Measurements from ENCODE around the gene PPP6R3.
A peak's percentile ranks its signal among the peaks of the same experiment; 100 is the strongest.
"Not testable (repeated sequence)": the region's sequence is repeated elsewhere in the genome, so short reads cannot be mapped to it uniquely, and the experiment has no call there.

PPP6R3 gene

GRCh38 chr11:68455485-68455884, 5.1 kb upstream of the PPP6R3 start:
- no peak overlapping the region for H3K4me3 Mint-ChIP-seq
- no peak for DNase-seq (ENCODE audit: low spot score in 2 of 2)
- no peak for ATAC-seq (ENCODE audit: low read depth)
- peaks cover 2% of the 10 kb centered on the region for H3K27me3 Mint-ChIP-seq
- no peak overlapping the region for H3K27ac Mint-ChIP-seq
- no peaks in the 10 kb centered on the region for H3K36me3 Mint-ChIP-seq
- H3K4me1 Mint-ChIP-seq, result peaks cover 3% of the 10 kb centered on the region
- no peaks in the 10 kb centered on the region for H3K9me3 Mint-ChIP-seq

- no peak overlapping the region for H3K4me3 Mint-ChIP-seq
Observed at GRCh38 chr11:68457216-68457897, 3.2 kb upstream of the PPP6R3 start.

GRCh38 chr11:68457898-68458249, 2.7 kb upstream of the PPP6R3 start:
- Mint-ChIP-seq H3K36me3 (peaks cover 3% of the 10 kb centered on the region), H3K4me3 (peak overlapping the region; percentile 35), H3K4me1 (peaks cover 15% of the 10 kb centered on the region), H3K27ac (no peak overlapping the region), H3K9me3 (no peaks in the 10 kb centered on the region), H3K27me3 (peaks cover 2% of the 10 kb centered on the region)
- no peak for ATAC-seq (ENCODE audit: low read depth)
- no peak for DNase-seq (ENCODE audit: low spot score in 2 of 2)

More at GRCh38 chr11:68457216-68457897, 3.2 kb upstream of the PPP6R3 start:
- no peak for DNase-seq (ENCODE audit: low spot score in 2 of 2)
- Mint-ChIP-seq H3K9me3 (no peaks in the 10 kb centered on the region), H3K4me1 (peaks cover 10% of the 10 kb centered on the region), H3K27me3 (peaks cover 2% of the 10 kb centered on the region), H3K36me3 (no peaks in the 10 kb centered on the region), H3K27ac (no peak overlapping the region)
- no peak for ATAC-seq (ENCODE audit: low read depth)

GRCh38 chr11:68458340-68458739, 2.2 kb upstream of the PPP6R3 start:
- H3K4me1 Mint-ChIP-seq, result peaks cover 17% of the 10 kb centered on the region
- H3K9me3 Mint-ChIP-seq; DNase-seq (ENCODE audit: low spot score in 2 of 2); ATAC-seq (ENCODE audit: low read depth); H3K27me3 Mint-ChIP-seq; H3K27ac Mint-ChIP-seq; H3K36me3 Mint-ChIP-seq: not testable (repeated sequence)
- H3K4me3 Mint-ChIP-seq, result peak overlapping the region; percentile 35

GRCh38 chr11:68459886-68460740, 439 bp upstream of the PPP6R3 start:
- Mint-ChIP-seq H3K4me3 (peak overlapping the region; percentile 95), H3K27ac (peak overlapping the region; percentile 98), H3K36me3 (peaks cover 3% of the 10 kb centered on the region), H3K27me3 (no peaks in the 10 kb centered on the region), H3K4me1 (peaks cover 22% of the 10 kb centered on the region), H3K9me3 (no peaks in the 10 kb centered on the region)
- ATAC-seq (ENCODE audit: low read depth) (peak; percentile 87), DNase-seq (ENCODE audit: low spot score in 2 of 2) (peak; percentile 85 to 88)

- Mint-ChIP-seq H3K4me1 (peaks cover 30% of the 10 kb centered on the region), H3K36me3 (peaks cover 10% of the 10 kb centered on the region), H3K4me3 (peak overlapping the region; percentile 90), H3K27me3 (no peaks in the 10 kb centered on the region), H3K27ac (peak overlapping the region; percentile 21), H3K9me3 (no peaks in the 10 kb centered on the region)
- DNase-seq (ENCODE audit: low spot score in 2 of 2), result no peak
- ATAC-seq (ENCODE audit: low read depth), result no peak
Observed at GRCh38 chr11:68461575-68461917, 994 bp downstream of the PPP6R3 start.

DNA sequence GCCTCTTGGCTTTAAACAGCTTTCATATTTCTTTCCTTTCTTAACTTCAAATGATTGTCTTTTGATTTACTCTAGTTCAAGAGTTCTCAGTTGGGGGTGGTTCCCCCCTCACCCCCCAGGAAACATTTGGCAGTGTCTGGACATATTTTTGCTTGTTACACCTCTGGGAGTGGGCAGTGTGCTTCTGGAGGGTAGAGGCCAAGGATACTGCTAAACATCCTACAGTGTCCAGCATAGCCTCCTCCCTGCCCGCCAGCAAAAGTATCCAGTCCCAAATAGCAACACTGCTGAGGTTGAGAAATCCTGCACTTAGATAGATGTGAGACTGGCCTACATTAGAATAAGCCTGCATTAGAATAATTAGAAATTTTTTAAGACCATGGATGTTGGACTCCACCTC, 3.2 kb downstream of the PPP6R3 start:
- ATAC-seq (ENCODE audit: low read depth) (no peak), DNase-seq (ENCODE audit: low spot score in 2 of 2) (no peak)
- Mint-ChIP-seq H3K9me3 (no peaks in the 10 kb centered on the region), H3K27me3 (no peaks in the 10 kb centered on the region), H3K27ac (no peak overlapping the region), H3K4me3 (peak overlapping the region; percentile 14), H3K4me1 (peaks cover 45% of the 10 kb centered on the region), H3K36me3 (peaks cover 10% of the 10 kb centered on the region)

DNA sequence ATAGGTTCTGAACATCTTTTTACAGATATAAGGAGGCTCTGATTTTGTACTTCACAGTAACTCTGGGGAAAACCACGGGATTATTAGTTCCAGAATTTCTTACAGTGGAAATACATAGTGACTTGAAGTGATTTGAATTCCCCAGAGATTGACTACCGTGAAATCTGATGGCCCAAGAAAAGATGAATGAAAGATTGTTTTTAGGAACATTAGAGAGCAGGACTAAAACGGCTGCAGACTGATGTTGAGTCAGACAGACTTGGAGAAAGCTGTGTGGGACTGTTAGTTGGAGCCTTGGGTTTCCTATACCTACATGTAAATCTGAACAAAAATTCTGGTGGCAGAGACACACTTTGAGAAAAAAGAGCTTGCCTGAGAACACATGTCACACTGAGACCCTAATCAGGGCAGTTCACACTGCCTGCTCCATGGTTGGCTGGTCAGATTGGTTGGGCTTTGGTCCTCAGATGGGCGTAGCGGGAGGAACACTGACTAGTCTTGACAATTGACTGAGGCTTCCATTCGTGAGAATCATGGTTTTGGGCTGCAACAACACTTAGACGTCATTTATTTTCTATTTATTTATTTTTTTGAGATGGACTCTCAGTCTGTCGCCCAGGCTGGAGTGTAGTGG, 6.8 kb downstream of the PPP6R3 start:
- ATAC-seq (ENCODE audit: low read depth) (no peak), DNase-seq (ENCODE audit: low spot score in 2 of 2) (no peak)
- H3K27me3 Mint-ChIP-seq, result no peaks in the 10 kb centered on the region
- H3K9me3 Mint-ChIP-seq, result no peaks in the 10 kb centered on the region
- H3K27ac Mint-ChIP-seq, result peak overlapping the region; percentile 26
- H3K36me3 Mint-ChIP-seq, result peaks cover 29% of the 10 kb centered on the region
- peaks cover 64% of the 10 kb centered on the region for H3K4me1 Mint-ChIP-seq
- H3K4me3 Mint-ChIP-seq, result peak overlapping the region; percentile 28

DNA sequence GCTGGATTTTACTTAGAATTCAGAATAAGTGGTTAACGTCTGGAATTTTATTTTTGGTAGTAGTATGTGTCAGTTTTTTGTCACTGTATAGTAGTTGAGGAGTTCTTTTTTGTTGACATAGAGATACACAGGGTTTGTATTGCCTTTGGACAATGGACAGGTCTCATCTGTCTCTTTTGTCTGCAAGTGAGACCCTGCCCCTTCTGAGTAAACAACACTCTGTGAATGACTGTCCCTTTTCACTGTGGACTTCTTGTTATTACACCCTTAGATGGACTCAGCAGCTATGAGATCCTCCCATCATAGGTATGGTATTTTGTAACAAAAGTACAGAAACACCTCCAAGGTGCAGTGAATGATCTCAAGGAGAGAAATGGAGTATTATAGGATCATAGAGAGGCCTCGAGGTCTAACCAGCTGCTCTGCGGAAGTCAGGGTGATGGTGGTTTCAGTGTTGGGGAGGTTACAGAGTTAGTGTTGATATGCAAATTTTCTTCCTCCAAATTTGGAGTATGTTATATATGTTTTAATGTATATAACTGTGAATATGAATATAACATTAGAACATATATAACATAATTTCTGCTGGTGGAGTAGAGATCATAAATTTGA, 7.8 kb downstream of the PPP6R3 start:
- Mint-ChIP-seq H3K4me3 (peak overlapping the region; percentile 15), H3K27ac (peak overlapping the region; percentile 26), H3K36me3 (peaks cover 32% of the 10 kb centered on the region), H3K9me3 (no peaks in the 10 kb centered on the region), H3K4me1 (peaks cover 67% of the 10 kb centered on the region), H3K27me3 (no peaks in the 10 kb centered on the region)
- ATAC-seq (ENCODE audit: low read depth) (peak; percentile 81), DNase-seq (ENCODE audit: low spot score in 2 of 2) (no peak)

DNA sequence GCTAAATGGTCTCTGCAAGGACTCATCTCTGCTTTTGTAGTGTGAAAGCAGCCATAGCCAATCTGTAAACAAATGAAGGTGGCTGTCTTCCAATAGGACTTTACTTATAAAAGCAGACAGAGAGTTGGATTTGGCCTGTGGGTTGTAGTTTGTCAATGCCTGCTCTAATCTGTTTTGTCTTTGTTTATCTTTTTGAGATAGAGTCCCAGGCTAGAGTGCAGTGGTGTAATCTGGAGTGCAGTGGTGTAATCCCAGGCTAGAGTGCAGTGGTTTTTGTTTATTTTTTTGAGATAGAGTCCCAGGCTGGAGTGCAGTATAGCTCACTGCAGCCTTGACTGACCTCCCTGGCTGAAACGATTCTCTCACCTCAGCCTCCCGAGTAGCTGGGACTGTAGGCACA, 8.6 kb downstream of the PPP6R3 start:
- H3K4me1 Mint-ChIP-seq, result peaks cover 67% of the 10 kb centered on the region
- H3K4me3 Mint-ChIP-seq, result no peak overlapping the region
- peaks cover 37% of the 10 kb centered on the region for H3K36me3 Mint-ChIP-seq
- no peaks in the 10 kb centered on the region for H3K9me3 Mint-ChIP-seq
- H3K27me3 Mint-ChIP-seq, result no peaks in the 10 kb centered on the region
- H3K27ac Mint-ChIP-seq, result no peak overlapping the region
- DNase-seq (ENCODE audit: low spot score in 2 of 2) (no peak), ATAC-seq (ENCODE audit: low read depth) (no peak)

DNA sequence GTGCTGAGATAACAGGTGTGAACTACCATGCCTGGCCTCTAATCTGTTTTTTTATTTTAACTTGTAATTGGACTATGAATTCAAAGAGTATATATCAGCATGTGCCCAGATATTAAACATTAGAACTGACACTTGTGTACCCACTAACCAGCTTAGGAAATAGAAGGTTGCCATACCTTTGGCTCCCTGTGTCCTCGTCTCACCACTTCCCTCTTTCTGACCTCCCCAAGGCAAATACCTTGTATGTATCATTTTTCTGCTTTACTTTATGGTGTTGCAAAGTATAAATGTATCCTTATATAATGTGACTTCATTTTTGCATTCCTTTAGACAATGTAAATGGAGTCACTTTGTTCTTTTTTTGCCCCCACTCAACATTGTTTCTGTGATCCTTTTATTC, 9.1 kb downstream of the PPP6R3 start:
- Mint-ChIP-seq H3K9me3 (no peaks in the 10 kb centered on the region), H3K4me1 (peaks cover 70% of the 10 kb centered on the region), H3K27me3 (no peaks in the 10 kb centered on the region), H3K36me3 (peaks cover 37% of the 10 kb centered on the region), H3K4me3 (peak overlapping the region; percentile 62), H3K27ac (peak overlapping the region; percentile 40)
- ATAC-seq (ENCODE audit: low read depth) (no peak), DNase-seq (ENCODE audit: low spot score in 2 of 2) (no peak)

- Mint-ChIP-seq H3K36me3 (peaks cover 39% of the 10 kb centered on the region), H3K9me3 (no peaks in the 10 kb centered on the region), H3K4me3 (peak overlapping the region; percentile 62), H3K4me1 (peaks cover 71% of the 10 kb centered on the region), H3K27me3 (no peaks in the 10 kb centered on the region), H3K27ac (peak overlapping the region; percentile 40)
- DNase-seq (ENCODE audit: low spot score in 2 of 2), result no peak
- no peak for ATAC-seq (ENCODE audit: low read depth)
Observed at GRCh38 chr11:68470304-68470811, 9.8 kb downstream of the PPP6R3 start.

DNA sequence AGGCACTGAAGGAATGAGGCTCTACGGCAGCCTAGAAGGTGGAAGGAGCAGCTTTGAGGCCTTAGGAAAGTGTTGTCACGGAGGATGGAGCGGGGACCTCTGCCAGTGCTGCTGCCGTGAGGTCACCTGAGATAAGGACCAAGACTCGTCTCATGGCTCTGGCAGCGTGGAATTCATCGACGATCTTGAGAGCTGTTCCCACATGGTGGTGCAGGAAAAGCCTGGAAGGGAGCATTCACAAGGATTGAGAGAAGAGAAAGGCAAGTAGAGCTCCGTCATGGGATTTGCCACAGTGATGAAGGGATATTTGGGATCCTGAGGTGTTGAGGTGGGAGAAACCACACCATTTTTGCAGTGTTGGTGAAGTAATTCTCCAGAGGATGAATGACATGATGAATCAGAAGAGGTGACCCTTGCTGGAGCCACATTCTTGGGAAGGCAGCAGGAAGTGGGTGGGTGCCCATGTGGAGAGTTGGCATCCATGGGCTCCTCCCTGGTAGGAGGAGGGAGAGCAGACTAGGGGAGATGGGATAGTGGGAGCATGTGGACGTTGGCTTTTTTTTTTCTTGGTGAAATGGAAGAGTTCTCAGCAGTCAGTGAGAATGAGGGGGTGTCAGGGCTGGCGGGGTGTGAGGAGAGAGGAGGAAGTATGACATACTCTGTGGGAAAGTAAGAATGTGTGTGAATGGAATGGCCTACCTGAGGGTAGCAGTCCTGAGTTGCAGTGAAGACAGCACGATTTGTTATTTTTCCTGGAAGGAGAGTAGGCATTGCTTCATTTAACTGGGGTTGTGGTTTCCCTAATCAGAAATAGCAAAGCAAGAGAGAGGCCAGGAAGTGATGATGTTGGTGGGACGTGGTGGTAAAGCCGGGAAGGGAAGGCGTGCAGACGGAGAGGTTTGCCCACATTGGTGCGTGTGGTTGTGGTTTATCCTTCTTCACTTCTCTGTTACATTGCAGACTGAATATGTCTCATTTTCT, 11.1 kb downstream of the PPP6R3 start:
- H3K9me3 Mint-ChIP-seq, result no peaks in the 10 kb centered on the region
- ATAC-seq (ENCODE audit: low read depth) (peak; percentile 38), DNase-seq (ENCODE audit: low spot score in 2 of 2) (no peak)
- peaks cover 65% of the 10 kb centered on the region for H3K4me1 Mint-ChIP-seq
- H3K4me3 Mint-ChIP-seq, result peak overlapping the region; percentile 72
- H3K36me3 Mint-ChIP-seq, result peaks cover 31% of the 10 kb centered on the region
- peak overlapping the region; percentile 48 for H3K27ac Mint-ChIP-seq
- H3K27me3 Mint-ChIP-seq, result no peaks in the 10 kb centered on the region
